K562 (cell line): ENCODE results near the gene GPRIN1. TPM values are rescaled to one million over a fixed set of nuclear protein-coding genes. Genes with fewer than 3 reads are reported as not detected.

ENCODE experiments used
- ATAC-seq: fragments of 200-7000 bp; cut with Tn5 transposase; 3 replicates; pipeline ENCODE4 v1.9.1; 2020; ENCODE audit warnings: moderate library complexity
- BruUV-seq: library from RNA; stranded (reverse); fragments of 400-500 nt; replicated peaks from 2 replicates; lab custom pipeline; 2021; lab: Mats Ljungman, UMichigan
- CTCF ChIA-PET: fragments of 300-600 bp; formaldehyde crosslinking; extraction: SDS; loops from one replicate; lab custom pipeline; 2021; ENCODE audit warnings: low intra/inter-chr PET ratio; lab: Yijun Ruan, JAX
- POLR2A ChIA-PET: fragments of 300-600, 350-650 bp; sonication (Branson Sonifier 250); formaldehyde crosslinking; extraction: SDS; loops from one replicate; lab custom pipeline; 2021; ENCODE audit warnings: antibody characterized with exemption, inconsistent platforms; lab: Yijun Ruan, JAX
- DNase-seq, 4 experiments: peaks; one replicate each; pipeline versions ENCODE4 v3.0.0 to v3.0.0-alpha.2; 2011 to 2018; ENCODE audit warnings: low spot score in 3 of 4, mixed read lengths in 3 of 4; ENCODE audit errors: extremely low read depth in 1 of 4
- FAIRE-seq: peaks from 2 replicates; lab custom pipeline; 2011; peaks lifted over from hg19 to GRCh38; lab: Jason Lieb, UNC
- H2AFZ ChIP-seq: 2 replicates; pipeline ENCODE4 v1.6.0; 2011; ENCODE audit warnings: low read depth, low read length, control low read depth, inconsistent platforms
- H3K27ac ChIP-seq: fragments of 200-600 bp; 3 replicates; pipeline ENCODE4 v1.8.0; 2011; ENCODE audit warnings: low read depth, mild to moderate bottlenecking, control low read depth, inconsistent platforms, low read length, moderate library complexity, mixed read lengths; ENCODE audit errors: extremely low read depth
- H3K27me3 ChIP-seq, 2 experiments: fragments of 300-600 bp in 1 of 2; 2 replicates in 1 of 2; 3 replicates in 1 of 2; pipeline versions ENCODE4 v1.6.0 to v1.8.0; 2011; ENCODE audit warnings: inconsistent platforms in 2 of 2, low read length in 2 of 2, mild to moderate bottlenecking in 1 of 2, mixed read lengths in 1 of 2, moderate library complexity in 1 of 2; ENCODE audit not compliant: control insufficient read depth in 2 of 2, insufficient read depth in 2 of 2
- H3K36me3 ChIP-seq: fragments of 300-600 bp; 3 replicates; pipeline ENCODE4 v1.8.0; 2011; ENCODE audit warnings: mild to moderate bottlenecking, low read length, inconsistent platforms; ENCODE audit not compliant: control insufficient read depth, insufficient read depth
- H3K4me1 ChIP-seq, 2 experiments: fragments of 200-600 bp in 1 of 2; replicated peaks in 1 of 2; 2 replicates in 1 of 2; 3 replicates in 1 of 2; pipeline versions ENCODE4 v1.5.1 to v1.8.0; 2011; ENCODE audit warnings: inconsistent platforms in 2 of 2, low read length in 2 of 2, mild to moderate bottlenecking in 1 of 2, mixed read lengths in 1 of 2, moderate library complexity in 1 of 2; ENCODE audit not compliant: control insufficient read depth in 2 of 2, insufficient read depth in 2 of 2
- H3K4me2 ChIP-seq: 2 replicates; pipeline ENCODE4 v1.6.1; 2011; ENCODE audit warnings: low read length, control low read depth, inconsistent platforms, mixed read lengths; ENCODE audit not compliant: insufficient read depth
- H3K4me3 ChIP-seq: fragments of 200-600 bp; sonication (generic), shearing (Covaris generic); 2 replicates; pipeline ENCODE4 v1.5.1; 2016; ENCODE audit warnings: control low read depth, inconsistent platforms
- H3K79me2 ChIP-seq: fragments of 200-600 bp; 3 replicates; pipeline ENCODE4 v1.8.0; 2011; ENCODE audit warnings: low read length, inconsistent platforms; ENCODE audit not compliant: control insufficient read depth, insufficient read depth
- H3K9ac ChIP-seq, 2 experiments: 2 replicates each; pipeline versions ENCODE4 v1.6.0 to v1.6.1; 2011; ENCODE audit warnings: low read depth in 2 of 2, low read length in 2 of 2, control low read depth in 1 of 2, inconsistent platforms in 1 of 2, mild to moderate bottlenecking in 1 of 2, mixed read lengths in 1 of 2; ENCODE audit not compliant: insufficient read depth in 1 of 2
- H3K9me1 ChIP-seq: one replicate; pipeline ENCODE4 v1.6.0; 2011; ENCODE audit warnings: inconsistent platforms, mild to moderate bottlenecking, low read length, moderate library complexity; ENCODE audit not compliant: control insufficient read depth, insufficient read depth
- H3K9me3 ChIP-seq: replicated peaks from 2 replicates; pipeline ENCODE4 v1.5.1; 2011; ENCODE audit warnings: low read depth, low read length, inconsistent platforms; ENCODE audit not compliant: control insufficient read depth, insufficient read depth
- H4K20me1 ChIP-seq: replicated peaks from 2 replicates; pipeline ENCODE4 v1.6.1; 2011; ENCODE audit warnings: low read length, inconsistent platforms, mixed read lengths; ENCODE audit not compliant: control insufficient read depth, insufficient read depth
- ATF6 ChIP-seq: sonication (generic); formaldehyde crosslinking; IDR thresholded peaks from 2 replicates; pipeline ENCODE4 v1.4.0; 2020; ENCODE audit warnings: mild to moderate bottlenecking, missing genetic modification reagents
- CBX2 ChIP-seq: fragments of 200-600 bp; sonication (generic); IDR thresholded peaks from one replicate; pipeline ENCODE4 v1.6.1; 2012; ENCODE audit warnings: mild to moderate bottlenecking, low read length, inconsistent platforms; ENCODE audit not compliant: insufficient read depth, poor library complexity, severe bottlenecking
- MEF2D ChIP-seq: conservative IDR thresholded peaks from 2 replicates; pipeline ENCODE4 v1.6.1; 2016; ENCODE audit warnings: low read depth, missing genetic modification characterization, missing compliant biosample characterization
- MYC ChIP-seq, 2 experiments: fragments of 250-450 bp in 1 of 2; sonication (Bioruptor Pico) in 1 of 2; IDR thresholded peaks; 2 replicates each; pipeline versions ENCODE4 v1.5.1 to v1.6.1; 2012 to 2021; ENCODE audit warnings: low read depth in 2 of 2, borderline replicate concordance in 1 of 2, improper control_type of control experiment in 1 of 2, low read length in 1 of 2, mild to moderate bottlenecking in 1 of 2, moderate library complexity in 1 of 2
- NR2C2 ChIP-seq, 2 experiments: fragments of 200-800 bp in 1 of 2; sonication (Bioruptor generic) in 1 of 2; sonication (generic) in 1 of 2; formaldehyde crosslinking in 1 of 2; IDR thresholded peaks; 2 replicates each; pipeline versions ENCODE4 v1.6.1 to v1.8.0; 2016 to 2022; ENCODE audit warnings: mild to moderate bottlenecking in 1 of 2, missing compliant biosample characterization in 1 of 2, missing genetic modification characterization in 1 of 2, missing genetic modification reagents in 1 of 2
- PHF8 ChIP-seq: fragments of 200-600 bp; sonication (generic); IDR thresholded peaks from 2 replicates; pipeline ENCODE4 v1.6.1; 2012; ENCODE audit warnings: mixed run types, mild to moderate bottlenecking, inconsistent platforms, low read length, moderate library complexity, borderline replicate concordance
- ZNF407 ChIP-seq: fragments of 450-650 bp; IDR thresholded peaks from 2 replicates; pipeline ENCODE4 v1.6.1; 2016; ENCODE audit warnings: low read depth
- WGBS: fragments of 100-300 bp; shearing (Covaris generic); methylation state at CpG from one replicate; pipeline ENCODE4 v1.1.6; 2016; ENCODE audit warnings: low coverage, mixed read lengths; ENCODE audit not compliant: insufficient coverage; ENCODE audit errors: missing lambda C conversion rate; 5-methylcytosine and 5-hydroxymethylcytosine counted together
- in situ Hi-C: fragments of 300-500 bp; cut with MboI; formaldehyde crosslinking; loops from 4 replicates; pipeline ENCODE4 v1.15.0; 2018; ENCODE audit warnings: inconsistent platforms, mixed read lengths
- intact Hi-C: fragments of 100-400 bp; cut with micrococcal nuclease; formaldehyde crosslinking; loops from 2 replicates; pipeline ENCODE4 v1.14.2; 2022
- polyA plus RNA-seq, 8 experiments: library from polyadenylated mRNA; depleted of rRNA in 4 of 8; stranded (reverse) in 5 of 8; unstranded in 3 of 8; fragments of >200 nt; fragmentation: Nextera tagmentation in 2 of 8; fragmentation: Illumina TruSeq in 1 of 8; extraction: Ambion mirVana in 2 of 8; extraction: Trizol in 1 of 8; gene quantifications; 2 replicates each; pipeline versions ENCODE4 v1.2.1 to v1.2.3, GENCODE V29; 2011 to 2014; ENCODE audit warnings: inconsistent platforms in 1 of 8, missing spikeins in 1 of 8
- total RNA-seq, 7 experiments: library from RNA; depleted of rRNA in 6 of 7; stranded (reverse); fragments of >200 nt in 6 of 7; fragmentation: Illumina TruSeq in 2 of 7; extraction: Trizol in 2 of 7; gene quantifications; 2 replicates each; pipeline versions ENCODE4 v1.2.1 to v1.2.3, GENCODE V29; 2011 to 2021; ENCODE audit warnings: low replicate concordance in 1 of 7
- TF ChIP-seq, protein P1 (sequence below): fragments of 250-450 bp; sonication (Bioruptor Pico); IDR thresholded peaks from 2 replicates; pipeline ENCODE4 v1.6.1; 2021; ENCODE audit warnings: mild to moderate bottlenecking

The GPRIN1 gene
- total and polyA plus RNA-seq, 9 of the 15 experiments (the other 6 are each of a cell fraction or from before 2014, with no cell fraction given), result 0.15 to 11.6 (median 4.4) TPM

DNA sequence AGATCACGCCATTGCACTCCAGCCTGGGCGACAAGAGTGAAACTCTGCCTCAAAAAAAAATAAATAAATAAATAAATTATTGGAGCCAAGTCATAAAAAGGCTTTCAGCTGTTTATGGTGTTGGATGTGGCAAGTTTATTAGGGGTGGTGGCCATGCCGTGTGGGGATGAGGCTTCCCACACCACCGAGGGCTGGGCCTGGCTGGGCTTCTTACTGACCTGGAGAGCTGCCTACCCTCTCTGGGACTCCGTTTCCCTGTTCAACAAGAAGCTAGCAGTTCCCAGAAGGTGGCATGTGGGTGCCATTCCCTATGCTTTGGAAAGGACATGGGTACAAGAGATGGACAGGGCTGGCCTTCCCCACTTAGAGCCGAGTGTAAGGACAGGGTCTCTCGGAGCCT lies 22.6 kb downstream of the GPRIN1 start:
- Histone ChIP-seq H3K9me1 (no peaks in the 10 kb centered on the region), H3K79me2 (no peaks in the 10 kb centered on the region), H2AFZ (no peak overlapping the region), H3K36me3 (no peaks in the 10 kb centered on the region), H3K27me3 (peaks cover 9 to 50% of the 10 kb centered on the region in 2 experiments; a peak in 4 of 5 replicates), H4K20me1 (no peaks in the 10 kb centered on the region), H3K9me3 (peaks cover 13% of the 10 kb centered on the region), H3K4me2 (no peak overlapping the region), H3K4me1 (peaks cover 0 to 8% of the 10 kb centered on the region in 2 experiments; a peak in 1 of 5 replicates), H3K4me3 (no peak overlapping the region), H3K27ac (no peak overlapping the region), H3K9ac (no peak overlapping the region)
- intact Hi-C loops (no loop called here), in situ Hi-C loops (loop anchor here (25.0 kb wide), 1 partner anchor 850 kb away; no protein-coding TSS in a partner anchor)
- no peak for TF ChIP-seq ZNF407
- TF ChIP-seq CBX2, result no peak
- TF ChIP-seq ATF6, result no peak
- TF ChIP-seq MYC (IDR thresholded peaks at IDR 0.05; ENCODE audit: low read depth, low read length), result no peak
- TF ChIP-seq MYC (CRISPR knock-in tag; IDR thresholded peaks at IDR 0.05; ENCODE audit: borderline replicate concordance, low read depth), result no peak
- TF ChIP-seq NR2C2 (CRISPR knock-in tag; IDR thresholded peaks at IDR 0.05), result no peak
- no peak for TF ChIP-seq NR2C2 (tag; IDR thresholded peaks at IDR 0.05)
- TF ChIP-seq, protein P1, sequence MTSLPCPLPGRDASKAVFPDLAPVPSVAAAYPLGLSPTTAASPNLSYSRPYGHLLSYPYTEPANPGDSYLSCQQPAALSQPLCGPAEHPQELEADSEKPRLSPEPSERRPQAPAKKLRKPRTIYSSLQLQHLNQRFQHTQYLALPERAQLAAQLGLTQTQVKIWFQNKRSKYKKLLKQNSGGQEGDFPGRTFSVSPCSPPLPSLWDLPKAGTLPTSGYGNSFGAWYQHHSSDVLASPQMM (CRISPR knock-in tag), result no peak
- TF ChIP-seq PHF8, result no peak
- no peak for TF ChIP-seq MEF2D (tag)
- BruUV-seq, result no TSS peak
- CTCF ChIA-PET, result no interaction called here
- no peak for ATAC-seq
- POLR2A ChIA-PET, result interaction anchor here (1.0 kb wide), 1 partner anchor 19 kb away, joined by 5 read pairs; no protein-coding TSS in a partner anchor
- no peak for FAIRE-seq
- 11% methylated on average over 6 of the region's 7 CpGs for WGBS
- DNase-seq, result no peak
